ENCODE measurements around the gene KCTD4.

KCTD4 gene

DNA sequence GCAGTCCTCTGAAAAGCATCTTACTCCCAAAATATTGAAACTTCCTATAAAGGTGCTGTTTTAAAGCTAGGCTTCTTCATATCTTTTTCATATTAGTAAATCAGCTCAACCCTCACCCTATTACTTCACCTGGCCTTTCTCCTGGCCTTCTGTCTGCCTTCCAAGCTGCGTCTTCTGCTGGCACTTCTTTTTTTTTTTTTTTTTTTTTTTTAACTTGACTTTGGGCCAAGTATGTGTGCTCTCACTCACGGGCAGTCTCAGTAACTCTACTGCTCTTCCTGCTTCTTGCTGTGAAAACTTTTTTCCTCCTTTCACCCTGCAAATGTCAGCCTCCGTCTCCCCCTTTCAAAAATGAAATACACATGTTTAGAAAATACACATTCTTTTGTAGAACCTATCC, 41.2 kb upstream of the KCTD4 start:
- H3K9me3 ChIP-seq (ENCODE audit: control insufficient read depth, insufficient read depth, low read depth, low read length), result no peaks in the 10 kb centered on the region
- CTCF ChIA-PET, result interaction anchor here (0.7 to 1.6 kb wide), 3 partner anchors 10 to 105 kb away, joined by 3 to 5 read pairs (median 3); no protein-coding TSS in a partner anchor
- TF ChIP-seq KLF16 (tag by site-specific recombination; IDR thresholded peaks at IDR 0.05) (no peak), ZNF777 (tag by site-specific recombination; IDR thresholded peaks at IDR 0.05; ENCODE audit: borderline replicate concordance) (no peak), ZNF274 (IDR thresholded peaks at IDR 0.05; ENCODE audit: low read length) (no peak), ZNF274 (tag by site-specific recombination; IDR thresholded peaks at IDR 0.05; ENCODE audit: borderline replicate concordance) (no peak), ZNF132 (tag by site-specific recombination; IDR thresholded peaks at IDR 0.05; ENCODE audit: borderline replicate concordance) (no peak), ZNF544 (tag by site-specific recombination; IDR thresholded peaks at IDR 0.05) (no peak), ZNF335 (tag by site-specific recombination; conservative IDR thresholded peaks at IDR 0.05) (no peak), ZNF10 (tag by site-specific recombination; IDR thresholded peaks at IDR 0.05) (peak; percentile 62), SP7 (tag by site-specific recombination; IDR thresholded peaks at IDR 0.05) (no peak), ZNF394 (tag by site-specific recombination; IDR thresholded peaks at IDR 0.05; ENCODE audit: borderline replicate concordance) (no peak), KLF7 (tag by site-specific recombination; IDR thresholded peaks at IDR 0.05; ENCODE audit: borderline replicate concordance) (no peak), ZNF629 (tag by site-specific recombination; IDR thresholded peaks at IDR 0.05) (0 out of 2 replicates have a peak, but pooled peaks have one; percentile 17), ZNF211 (tag by site-specific recombination; IDR thresholded peaks at IDR 0.05; ENCODE audit: low read depth) (no peak), ZFP3 (tag by site-specific recombination; IDR thresholded peaks at IDR 0.05; ENCODE audit: low read depth) (no peak), PRDM1 (tag by site-specific recombination; IDR thresholded peaks at IDR 0.05) (peak; percentile 87)
- TF ChIP-seq, protein P1, sequence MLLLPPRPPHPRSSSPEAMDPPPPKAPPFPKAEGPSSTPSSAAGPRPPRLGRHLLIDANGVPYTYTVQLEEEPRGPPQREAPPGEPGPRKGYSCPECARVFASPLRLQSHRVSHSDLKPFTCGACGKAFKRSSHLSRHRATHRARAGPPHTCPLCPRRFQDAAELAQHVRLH (tag by site-specific recombination; IDR thresholded peaks at IDR 0.05), result no peak
- TF ChIP-seq, protein P2, sequence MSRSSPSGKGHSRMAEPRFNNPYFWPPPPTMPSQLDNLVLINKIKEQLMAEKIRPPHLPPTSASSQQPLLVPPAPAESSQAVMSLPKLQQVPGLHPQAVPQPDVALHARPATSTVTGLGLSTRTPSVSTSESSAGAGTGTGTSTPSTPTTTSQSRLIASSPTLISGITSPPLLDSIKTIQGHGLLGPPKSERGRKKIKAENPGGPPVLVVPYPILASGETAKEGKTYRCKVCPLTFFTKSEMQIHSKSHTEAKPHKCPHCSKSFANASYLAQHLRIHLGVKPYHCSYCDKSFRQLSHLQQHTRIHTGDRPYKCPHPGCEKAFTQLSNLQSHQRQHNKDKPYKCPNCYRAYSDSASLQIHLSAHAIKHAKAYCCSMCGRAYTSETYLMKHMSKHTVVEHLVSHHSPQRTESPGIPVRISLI (tag by site-specific recombination; IDR thresholded peaks at IDR 0.05), result peak; percentile 98
- TF ChIP-seq, protein P3, sequence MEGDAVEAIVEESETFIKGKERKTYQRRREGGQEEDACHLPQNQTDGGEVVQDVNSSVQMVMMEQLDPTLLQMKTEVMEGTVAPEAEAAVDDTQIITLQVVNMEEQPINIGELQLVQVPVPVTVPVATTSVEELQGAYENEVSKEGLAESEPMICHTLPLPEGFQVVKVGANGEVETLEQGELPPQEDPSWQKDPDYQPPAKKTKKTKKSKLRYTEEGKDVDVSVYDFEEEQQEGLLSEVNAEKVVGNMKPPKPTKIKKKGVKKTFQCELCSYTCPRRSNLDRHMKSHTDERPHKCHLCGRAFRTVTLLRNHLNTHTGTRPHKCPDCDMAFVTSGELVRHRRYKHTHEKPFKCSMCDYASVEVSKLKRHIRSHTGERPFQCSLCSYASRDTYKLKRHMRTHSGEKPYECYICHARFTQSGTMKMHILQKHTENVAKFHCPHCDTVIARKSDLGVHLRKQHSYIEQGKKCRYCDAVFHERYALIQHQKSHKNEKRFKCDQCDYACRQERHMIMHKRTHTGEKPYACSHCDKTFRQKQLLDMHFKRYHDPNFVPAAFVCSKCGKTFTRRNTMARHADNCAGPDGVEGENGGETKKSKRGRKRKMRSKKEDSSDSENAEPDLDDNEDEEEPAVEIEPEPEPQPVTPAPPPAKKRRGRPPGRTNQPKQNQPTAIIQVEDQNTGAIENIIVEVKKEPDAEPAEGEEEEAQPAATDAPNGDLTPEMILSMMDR (tag by site-specific recombination; IDR thresholded peaks at IDR 0.05), result no peak
- TF ChIP-seq, protein P4, sequence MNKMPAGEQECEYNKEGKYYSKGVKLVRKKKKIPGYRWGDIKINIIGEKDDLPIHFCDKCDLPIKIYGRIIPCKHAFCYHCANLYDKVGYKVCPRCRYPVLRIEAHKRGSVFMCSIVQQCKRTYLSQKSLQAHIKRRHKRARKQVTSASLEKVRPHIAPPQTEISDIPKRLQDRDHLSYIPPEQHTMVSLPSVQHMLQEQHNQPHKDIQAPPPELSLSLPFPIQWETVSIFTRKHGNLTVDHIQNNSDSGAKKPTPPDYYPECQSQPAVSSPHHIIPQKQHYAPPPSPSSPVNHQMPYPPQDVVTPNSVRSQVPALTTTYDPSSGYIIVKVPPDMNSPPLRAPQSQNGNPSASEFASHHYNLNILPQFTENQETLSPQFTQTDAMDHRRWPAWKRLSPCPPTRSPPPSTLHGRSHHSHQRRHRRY (tag by site-specific recombination; IDR thresholded peaks at IDR 0.05), result no peak
- TF ChIP-seq, protein P5, sequence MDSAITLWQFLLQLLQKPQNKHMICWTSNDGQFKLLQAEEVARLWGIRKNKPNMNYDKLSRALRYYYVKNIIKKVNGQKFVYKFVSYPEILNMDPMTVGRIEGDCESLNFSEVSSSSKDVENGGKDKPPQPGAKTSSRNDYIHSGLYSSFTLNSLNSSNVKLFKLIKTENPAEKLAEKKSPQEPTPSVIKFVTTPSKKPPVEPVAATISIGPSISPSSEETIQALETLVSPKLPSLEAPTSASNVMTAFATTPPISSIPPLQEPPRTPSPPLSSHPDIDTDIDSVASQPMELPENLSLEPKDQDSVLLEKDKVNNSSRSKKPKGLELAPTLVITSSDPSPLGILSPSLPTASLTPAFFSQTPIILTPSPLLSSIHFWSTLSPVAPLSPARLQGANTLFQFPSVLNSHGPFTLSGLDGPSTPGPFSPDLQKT (IDR thresholded peaks at IDR 0.05; ENCODE audit: borderline replicate concordance, low read depth, low read length), result no peak
- H3K36me3 ChIP-seq (ENCODE audit: control insufficient read depth in 2 of 2, insufficient read depth in 1 of 2, low read length in 2 of 2), result no peaks in the 10 kb centered on the region
- POLR2A ChIA-PET, result interaction anchor here (0.6 kb wide), 1 partner anchor 42 kb away, joined by 3 read pairs; no protein-coding TSS in a partner anchor
- H3K27ac ChIP-seq (ENCODE audit: extremely low read depth, low read depth, low read length), result no peak overlapping the region
- no peak overlapping the region for H3K4me3 ChIP-seq (ENCODE audit: low read depth, low read length)
- no peaks in the 10 kb centered on the region for H3K4me1 ChIP-seq (ENCODE audit: control insufficient read depth, insufficient read depth, low read length)

DNA sequence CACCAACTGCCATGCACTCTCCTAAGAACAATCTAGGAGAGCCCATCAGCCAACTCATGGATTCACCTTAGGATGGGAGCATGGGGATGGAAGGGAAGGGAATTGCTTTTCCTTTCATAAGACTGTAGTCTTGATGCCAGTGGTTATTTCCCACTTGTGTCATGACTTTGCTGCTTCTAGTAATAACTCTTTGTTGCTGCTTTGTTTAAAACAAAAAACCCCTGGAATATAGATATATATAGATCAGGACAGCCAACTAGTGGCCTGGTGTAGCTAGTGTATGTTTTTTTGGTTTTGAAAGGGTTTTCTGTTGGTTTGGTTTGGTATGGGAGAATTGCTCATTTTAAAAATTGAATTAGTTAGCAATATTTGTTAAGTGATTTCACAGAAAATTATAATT, 39.3 kb upstream of the KCTD4 start:
- no peak overlapping the region for H3K4me3 ChIP-seq (ENCODE audit: low read depth, low read length)
- ChIA-PET POLR2A (interaction anchor here (0.6 to 1.8 kb wide), 2 partner anchors 9 to 64 kb away, joined by 3 to 5 read pairs; no protein-coding TSS in a partner anchor), CTCF (interaction anchor here (0.5 to 1.4 kb wide), 4 partner anchors 10 to 216 kb away, joined by 3 to 4 read pairs (median 4); no protein-coding TSS in a partner anchor)
- no peaks in the 10 kb centered on the region for H3K4me1 ChIP-seq (ENCODE audit: control insufficient read depth, insufficient read depth, low read length)
- no peaks in the 10 kb centered on the region for H3K9me3 ChIP-seq (ENCODE audit: control insufficient read depth, insufficient read depth, low read depth, low read length)
- H3K27ac ChIP-seq (ENCODE audit: extremely low read depth, low read depth, low read length), result no peak overlapping the region
- H3K36me3 ChIP-seq (ENCODE audit: control insufficient read depth in 2 of 2, insufficient read depth in 1 of 2, low read length in 2 of 2), result no peaks in the 10 kb centered on the region
- TF ChIP-seq YY1 (tag by site-specific recombination; IDR thresholded peaks at IDR 0.05) (no peak), WT1 (tag by site-specific recombination; IDR thresholded peaks at IDR 0.05) (no peak), ZBTB8A (tag by site-specific recombination; IDR thresholded peaks at IDR 0.05) (no peak), OVOL3 (tag by site-specific recombination; IDR thresholded peaks at IDR 0.05) (no peak), ZSCAN30 (tag by site-specific recombination; IDR thresholded peaks at IDR 0.05) (no peak), ZNF473 (tag by site-specific recombination; IDR thresholded peaks at IDR 0.05) (no peak), ZBTB21 (tag by site-specific recombination; IDR thresholded peaks at IDR 0.05) (no peak)
- TF ChIP-seq, protein P6, sequence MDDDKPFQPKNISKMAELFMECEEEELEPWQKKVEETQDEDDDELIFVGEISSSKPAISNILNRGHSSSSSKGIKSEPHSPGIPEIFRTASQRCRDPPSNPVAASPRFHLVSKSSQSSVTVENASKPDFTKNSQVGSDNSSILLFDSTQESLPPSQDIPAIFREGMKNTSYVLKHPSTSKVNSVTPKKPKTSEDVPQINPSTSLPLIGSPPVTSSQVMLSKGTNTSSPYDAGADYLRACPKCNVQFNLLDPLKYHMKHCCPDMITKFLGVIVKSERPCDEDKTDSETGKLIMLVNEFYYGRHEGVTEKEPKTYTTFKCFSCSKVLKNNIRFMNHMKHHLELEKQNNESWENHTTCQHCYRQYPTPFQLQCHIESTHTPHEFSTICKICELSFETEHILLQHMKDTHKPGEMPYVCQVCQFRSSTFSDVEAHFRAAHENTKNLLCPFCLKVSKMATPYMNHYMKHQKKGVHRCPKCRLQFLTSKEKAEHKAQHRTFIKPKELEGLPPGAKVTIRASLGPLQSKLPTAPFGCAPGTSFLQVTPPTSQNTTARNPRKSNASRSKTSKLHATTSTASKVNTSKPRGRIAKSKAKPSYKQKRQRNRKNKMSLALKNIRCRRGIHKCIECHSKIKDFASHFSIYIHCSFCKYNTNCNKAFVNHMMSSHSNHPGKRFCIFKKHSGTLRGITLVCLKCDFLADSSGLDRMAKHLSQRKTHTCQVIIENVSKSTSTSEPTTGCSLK (tag by site-specific recombination; IDR thresholded peaks at IDR 0.05), result no peak
